ENCODE data around the gene BHLHE23. TPM values are rescaled to one million over a fixed set of nuclear protein-coding genes. Genes with fewer than 3 reads are reported as not detected.

The BHLHE23 gene
- total RNA-seq, 1 experiment from 2014 or later = not detected

DNA sequence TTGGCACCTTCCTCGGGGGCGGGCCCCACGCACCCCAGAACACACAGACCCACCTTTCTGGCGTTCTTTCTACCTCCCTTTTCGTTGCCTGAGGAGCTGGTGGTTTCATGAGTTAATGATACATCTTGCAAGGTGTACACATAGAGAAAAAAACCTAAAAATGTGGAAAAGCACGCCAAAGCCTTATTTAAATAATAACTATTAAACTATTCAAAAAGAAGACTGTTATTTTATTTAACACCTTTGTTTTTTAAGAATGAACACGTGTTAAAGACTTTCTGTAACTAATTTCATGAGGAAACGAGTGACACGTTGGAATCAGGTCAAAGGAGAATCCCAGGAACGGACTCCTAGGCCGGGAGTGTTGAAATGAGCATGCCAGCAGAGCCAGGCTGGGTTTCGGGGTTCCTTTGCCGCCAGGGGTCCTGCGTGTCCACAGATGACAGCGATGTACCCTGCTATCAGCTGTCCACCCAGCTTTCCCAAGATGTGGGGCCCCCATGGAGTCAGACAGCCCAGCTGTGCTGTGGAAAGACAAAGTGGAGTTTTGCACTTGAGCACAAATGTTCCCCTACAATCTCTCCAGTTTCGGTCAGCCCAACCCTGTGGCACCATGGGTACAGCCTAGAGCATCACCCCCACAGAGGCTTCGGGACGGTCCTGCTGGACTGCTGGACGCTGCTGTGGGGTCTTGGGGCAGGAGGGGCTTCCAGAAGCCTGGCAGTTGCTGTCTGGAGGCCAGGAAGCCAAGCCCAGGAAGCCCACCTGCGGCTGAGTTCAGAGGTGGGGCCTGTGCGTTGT lies 38.2 kb downstream of the BHLHE23 start:
- H3K9me3 ChIP-seq (ENCODE audit: control insufficient read depth in 1 of 2, insufficient read depth in 1 of 2, low read depth in 1 of 2, low read length in 2 of 2) = no peaks in the 10 kb centered on the region
- H3K4me3 ChIP-seq (replicated peaks in 1 of 2; ENCODE audit: low read depth in 1 of 2, low read length in 2 of 2) = no peak overlapping the region
- RAD21 ChIA-PET (ENCODE audit: low non-redundant PET in 1 of 2, low total read pairs in 2 of 2, uncharacterized antibody in 2 of 2, unreplicated experiment in 2 of 2) = no interaction called here
- DNase-seq (ENCODE audit: low read depth, low spot score) (no peak), ATAC-seq (no peak)
- no peak overlapping the region for H3K27ac ChIP-seq (ENCODE audit: low read depth, low read length)
- H3K36me3 ChIP-seq (ENCODE audit: control insufficient read depth in 1 of 2, insufficient read depth in 2 of 2, low read length in 2 of 2) = 0 out of 4 replicates have a peak, but pooled peaks cover 0 to 4% of the 10 kb centered on the region in 2 experiments
- TF ChIP-seq, protein P1, sequence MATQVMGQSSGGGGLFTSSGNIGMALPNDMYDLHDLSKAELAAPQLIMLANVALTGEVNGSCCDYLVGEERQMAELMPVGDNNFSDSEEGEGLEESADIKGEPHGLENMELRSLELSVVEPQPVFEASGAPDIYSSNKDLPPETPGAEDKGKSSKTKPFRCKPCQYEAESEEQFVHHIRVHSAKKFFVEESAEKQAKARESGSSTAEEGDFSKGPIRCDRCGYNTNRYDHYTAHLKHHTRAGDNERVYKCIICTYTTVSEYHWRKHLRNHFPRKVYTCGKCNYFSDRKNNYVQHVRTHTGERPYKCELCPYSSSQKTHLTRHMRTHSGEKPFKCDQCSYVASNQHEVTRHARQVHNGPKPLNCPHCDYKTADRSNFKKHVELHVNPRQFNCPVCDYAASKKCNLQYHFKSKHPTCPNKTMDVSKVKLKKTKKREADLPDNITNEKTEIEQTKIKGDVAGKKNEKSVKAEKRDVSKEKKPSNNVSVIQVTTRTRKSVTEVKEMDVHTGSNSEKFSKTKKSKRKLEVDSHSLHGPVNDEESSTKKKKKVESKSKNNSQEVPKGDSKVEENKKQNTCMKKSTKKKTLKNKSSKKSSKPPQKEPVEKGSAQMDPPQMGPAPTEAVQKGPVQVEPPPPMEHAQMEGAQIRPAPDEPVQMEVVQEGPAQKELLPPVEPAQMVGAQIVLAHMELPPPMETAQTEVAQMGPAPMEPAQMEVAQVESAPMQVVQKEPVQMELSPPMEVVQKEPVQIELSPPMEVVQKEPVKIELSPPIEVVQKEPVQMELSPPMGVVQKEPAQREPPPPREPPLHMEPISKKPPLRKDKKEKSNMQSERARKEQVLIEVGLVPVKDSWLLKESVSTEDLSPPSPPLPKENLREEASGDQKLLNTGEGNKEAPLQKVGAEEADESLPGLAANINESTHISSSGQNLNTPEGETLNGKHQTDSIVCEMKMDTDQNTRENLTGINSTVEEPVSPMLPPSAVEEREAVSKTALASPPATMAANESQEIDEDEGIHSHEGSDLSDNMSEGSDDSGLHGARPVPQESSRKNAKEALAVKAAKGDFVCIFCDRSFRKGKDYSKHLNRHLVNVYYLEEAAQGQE (IDR thresholded peaks at IDR 0.05; ENCODE audit: low read depth) = no peak
- TF ChIP-seq ZNF274 (IDR thresholded peaks at IDR 0.05; ENCODE audit: low read depth, low read length) (no peak), SRF (IDR thresholded peaks at IDR 0.05; ENCODE audit: low read depth) (no peak), SIN3A (IDR thresholded peaks at IDR 0.05; ENCODE audit: low read depth) (no peak), CBX3 (IDR thresholded peaks at IDR 0.05; ENCODE audit: low read depth) (no peak), ELF1 (IDR thresholded peaks at IDR 0.05; ENCODE audit: borderline replicate concordance, low read depth) (no peak), FOSL1 (IDR thresholded peaks at IDR 0.05; ENCODE audit: low read depth) (no peak)
- TF ChIP-seq, protein P2, sequence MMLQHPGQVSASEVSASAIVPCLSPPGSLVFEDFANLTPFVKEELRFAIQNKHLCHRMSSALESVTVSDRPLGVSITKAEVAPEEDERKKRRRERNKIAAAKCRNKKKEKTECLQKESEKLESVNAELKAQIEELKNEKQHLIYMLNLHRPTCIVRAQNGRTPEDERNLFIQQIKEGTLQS (IDR thresholded peaks at IDR 0.05) = no peak
- TF ChIP-seq, protein P3, sequence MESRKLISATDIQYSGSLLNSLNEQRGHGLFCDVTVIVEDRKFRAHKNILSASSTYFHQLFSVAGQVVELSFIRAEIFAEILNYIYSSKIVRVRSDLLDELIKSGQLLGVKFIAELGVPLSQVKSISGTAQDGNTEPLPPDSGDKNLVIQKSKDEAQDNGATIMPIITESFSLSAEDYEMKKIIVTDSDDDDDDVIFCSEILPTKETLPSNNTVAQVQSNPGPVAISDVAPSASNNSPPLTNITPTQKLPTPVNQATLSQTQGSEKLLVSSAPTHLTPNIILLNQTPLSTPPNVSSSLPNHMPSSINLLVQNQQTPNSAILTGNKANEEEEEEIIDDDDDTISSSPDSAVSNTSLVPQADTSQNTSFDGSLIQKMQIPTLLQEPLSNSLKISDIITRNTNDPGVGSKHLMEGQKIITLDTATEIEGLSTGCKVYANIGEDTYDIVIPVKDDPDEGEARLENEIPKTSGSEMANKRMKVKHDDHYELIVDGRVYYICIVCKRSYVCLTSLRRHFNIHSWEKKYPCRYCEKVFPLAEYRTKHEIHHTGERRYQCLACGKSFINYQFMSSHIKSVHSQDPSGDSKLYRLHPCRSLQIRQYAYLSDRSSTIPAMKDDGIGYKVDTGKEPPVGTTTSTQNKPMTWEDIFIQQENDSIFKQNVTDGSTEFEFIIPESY (IDR thresholded peaks at IDR 0.05; ENCODE audit: extremely low read depth, insufficient replicate concordance, low read length) = no peak
- TF ChIP-seq, protein P4, sequence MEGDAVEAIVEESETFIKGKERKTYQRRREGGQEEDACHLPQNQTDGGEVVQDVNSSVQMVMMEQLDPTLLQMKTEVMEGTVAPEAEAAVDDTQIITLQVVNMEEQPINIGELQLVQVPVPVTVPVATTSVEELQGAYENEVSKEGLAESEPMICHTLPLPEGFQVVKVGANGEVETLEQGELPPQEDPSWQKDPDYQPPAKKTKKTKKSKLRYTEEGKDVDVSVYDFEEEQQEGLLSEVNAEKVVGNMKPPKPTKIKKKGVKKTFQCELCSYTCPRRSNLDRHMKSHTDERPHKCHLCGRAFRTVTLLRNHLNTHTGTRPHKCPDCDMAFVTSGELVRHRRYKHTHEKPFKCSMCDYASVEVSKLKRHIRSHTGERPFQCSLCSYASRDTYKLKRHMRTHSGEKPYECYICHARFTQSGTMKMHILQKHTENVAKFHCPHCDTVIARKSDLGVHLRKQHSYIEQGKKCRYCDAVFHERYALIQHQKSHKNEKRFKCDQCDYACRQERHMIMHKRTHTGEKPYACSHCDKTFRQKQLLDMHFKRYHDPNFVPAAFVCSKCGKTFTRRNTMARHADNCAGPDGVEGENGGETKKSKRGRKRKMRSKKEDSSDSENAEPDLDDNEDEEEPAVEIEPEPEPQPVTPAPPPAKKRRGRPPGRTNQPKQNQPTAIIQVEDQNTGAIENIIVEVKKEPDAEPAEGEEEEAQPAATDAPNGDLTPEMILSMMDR (IDR thresholded peaks at IDR 0.05 in 2 of 3, conservative IDR thresholded peaks at IDR 0.05 in 1 of 3; ENCODE audit: borderline replicate concordance in 1 of 3, insufficient read depth in 1 of 3, low read depth in 2 of 3, low read length in 2 of 3) = no peak
- H3K79me2 ChIP-seq (ENCODE audit: insufficient read depth, low read length) = no peaks in the 10 kb centered on the region
- intact Hi-C loops (cut with micrococcal nuclease) = no loop called here
- H3K9ac ChIP-seq (ENCODE audit: low read length) = no peak overlapping the region
- no peak overlapping the region for H3K4me2 ChIP-seq (ENCODE audit: low read length)
- CTCF ChIA-PET = no interaction called here
- BruUV-seq (replicated peaks) = no TSS peak
- H3K9me2 ChIP-seq (ENCODE audit: insufficient read depth) = no peaks in the 10 kb centered on the region
- H4K20me1 ChIP-seq (ENCODE audit: insufficient read depth) = no peaks in the 10 kb centered on the region
- POLR2A ChIA-PET = no interaction called here
- H3K4me1 ChIP-seq (ENCODE audit: control insufficient read depth in 1 of 2, insufficient read depth in 2 of 2, low read length in 2 of 2) = peaks cover 5 to 10% of the 10 kb centered on the region in 2 experiments; a peak in 2 of 4 replicates
- H2AFZ ChIP-seq (ENCODE audit: low read depth, low read length, poor library complexity, severe bottlenecking) = no peak overlapping the region
- H3K27me3 ChIP-seq (ENCODE audit: insufficient read depth, low read length) = no peaks in the 10 kb centered on the region

Measured in HCT116 (cell line).